IgD-negative memory B cell (primary cell): ENCODE results near the gene STEAP1. TPM values are rescaled to one million over a fixed set of nuclear protein-coding genes. Genes with fewer than 3 reads are reported as not detected.
"Not testable (repeated sequence)": the region's sequence is repeated elsewhere in the genome, so short reads cannot be mapped to it uniquely, and the experiment has no call there.

Experiments
- H3K27ac Mint-ChIP-seq, 3 donors: one replicate each; pipeline ENCODE4 v1.8.0; 2020 to 2022; ENCODE audit warnings: mild to moderate bottlenecking in 3 of 3, mixed read lengths in 3 of 3, moderate library complexity in 1 of 3
- H3K27me3 Mint-ChIP-seq: one replicate; pipeline ENCODE4 v1.8.0; 2021; ENCODE audit warnings: mixed read lengths
- H3K36me3 Mint-ChIP-seq: one replicate; pipeline ENCODE4 v1.8.0; 2020; ENCODE audit warnings: mild to moderate bottlenecking, mixed read lengths
- H3K4me1 Mint-ChIP-seq, 3 donors: one replicate each; pipeline ENCODE4 v1.8.0; 2020 to 2022; ENCODE audit warnings: mixed read lengths in 3 of 3, mild to moderate bottlenecking in 1 of 3
- H3K4me3 Mint-ChIP-seq, 4 donors: one replicate each; pipeline ENCODE4 v1.8.0; 2020 to 2022; ENCODE audit warnings: mild to moderate bottlenecking in 4 of 4, mixed read lengths in 4 of 4, moderate library complexity in 3 of 4
- H3K9me3 Mint-ChIP-seq, 3 donors: one replicate each; pipeline ENCODE4 v1.8.0; 2020 to 2021; ENCODE audit warnings: mixed read lengths in 3 of 3, mild to moderate bottlenecking in 1 of 3
- polyA plus RNA-seq: library from polyadenylated mRNA; unstranded; fragments of 300-500 nt; fragmentation: Illumina TruSeq; gene quantifications from one replicate; pipeline ENCODE4 v1.2.3, GENCODE V29; 2021

Gene STEAP1
- polyA plus RNA-seq, 1 donor from 2014 or later = not detected

DNA sequence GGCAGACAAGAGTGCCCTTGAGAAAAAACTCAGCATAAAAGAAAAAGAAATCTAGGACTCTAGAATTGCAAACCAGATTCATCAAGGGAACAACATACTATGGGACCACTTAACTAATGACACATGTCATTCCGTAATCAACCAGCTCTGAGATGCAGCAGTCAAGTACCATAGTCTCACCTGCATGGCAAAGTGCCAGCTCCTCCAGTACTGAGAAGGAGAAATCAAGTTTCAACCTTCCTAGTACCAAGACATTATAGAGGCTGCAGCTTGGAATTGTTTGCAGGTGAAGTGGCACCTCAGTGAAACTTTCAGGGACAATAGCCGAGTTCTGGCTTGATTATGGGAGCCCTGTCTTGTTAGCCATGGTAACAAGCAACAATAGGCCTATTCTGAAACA lies 11.5 kb downstream of the STEAP1 start:
- Mint-ChIP-seq H3K27ac (no peak overlapping the region), H3K27me3 (peaks cover 12% of the 10 kb centered on the region), H3K9me3 (peaks cover 0 to 4% (median 0%) of the 10 kb centered on the region in 3 donors), H3K36me3 (no peaks in the 10 kb centered on the region), H3K4me3 (no peak overlapping the region), H3K4me1 (no peaks in the 10 kb centered on the region)

DNA sequence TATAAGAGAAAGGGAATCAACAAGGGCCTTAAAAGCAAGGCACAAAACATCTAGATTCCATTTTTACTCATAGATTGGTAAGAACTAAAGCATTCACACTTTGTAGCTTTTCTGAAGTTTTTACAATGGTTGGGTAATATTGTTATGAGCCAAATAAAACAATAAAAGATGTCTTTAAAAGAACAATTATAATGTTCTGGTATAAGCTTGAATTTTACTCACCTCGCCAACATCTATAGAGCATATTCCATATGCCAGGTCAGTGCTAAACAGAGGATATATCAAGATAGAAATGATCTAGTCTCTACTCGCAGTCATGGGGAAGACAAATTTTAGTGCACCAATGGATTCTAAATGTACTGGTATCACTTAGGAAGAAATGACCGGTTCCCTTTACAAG lies 11.9 kb downstream of the STEAP1 start:
- H3K36me3 Mint-ChIP-seq = no peaks in the 10 kb centered on the region
- H3K9me3 Mint-ChIP-seq = peaks cover 0 to 4% (median 3%) of the 10 kb centered on the region in 3 donors
- no peak overlapping the region for H3K27ac Mint-ChIP-seq
- H3K4me3 Mint-ChIP-seq = no peak overlapping the region
- peaks cover 13% of the 10 kb centered on the region for H3K27me3 Mint-ChIP-seq
- no peaks in the 10 kb centered on the region for H3K4me1 Mint-ChIP-seq

DNA sequence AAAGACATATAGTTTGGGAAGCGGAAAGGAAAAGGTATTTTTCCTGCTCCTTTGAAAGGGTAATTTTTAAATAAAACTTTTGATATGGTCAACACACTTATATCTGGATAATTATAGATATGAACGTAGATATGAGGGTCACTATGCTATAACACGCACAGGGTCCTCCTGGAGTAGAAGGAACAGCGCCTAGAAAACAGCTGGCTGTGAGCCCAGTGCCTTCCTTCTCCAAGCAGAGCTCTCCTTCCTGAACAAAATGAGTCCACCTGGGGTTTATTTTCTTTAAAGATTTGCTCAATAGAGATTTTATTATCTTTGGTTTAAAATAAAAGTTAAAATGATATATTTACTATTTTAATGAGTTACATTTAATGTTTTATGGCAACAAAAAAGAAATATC lies 13.1 kb downstream of the STEAP1 start:
- Mint-ChIP-seq H3K4me3 (no peak overlapping the region), H3K4me1 (no peaks in the 10 kb centered on the region), H3K36me3 (no peaks in the 10 kb centered on the region), H3K9me3 (peaks cover 0 to 4% (median 3%) of the 10 kb centered on the region in 3 donors), H3K27ac (no peak overlapping the region), H3K27me3 (peaks cover 15% of the 10 kb centered on the region)

DNA sequence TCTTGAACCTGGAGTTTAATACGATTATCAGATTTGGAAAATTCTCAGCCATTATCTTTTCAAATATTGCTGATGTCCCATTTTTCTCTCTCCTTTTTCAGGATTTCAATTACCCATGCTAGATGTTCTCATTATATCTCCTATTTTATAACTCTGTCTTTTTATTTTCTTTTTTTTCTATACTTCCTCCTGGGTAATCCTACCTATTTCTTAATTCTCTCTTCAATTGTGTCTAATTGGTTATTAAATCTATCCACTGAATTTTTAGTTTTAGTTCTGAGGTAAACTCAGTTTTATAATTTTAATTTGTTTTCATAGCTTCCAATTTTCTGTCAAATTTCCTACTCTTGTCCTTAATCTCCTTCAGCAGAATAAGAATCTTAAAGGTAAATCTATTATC lies 15.6 kb downstream of the STEAP1 start:
- no peak overlapping the region for H3K27ac Mint-ChIP-seq
- peaks cover 8% of the 10 kb centered on the region for H3K27me3 Mint-ChIP-seq
- peaks cover 0 to 6% (median 6%) of the 10 kb centered on the region in 3 donors for H3K4me1 Mint-ChIP-seq
- no peak overlapping the region for H3K4me3 Mint-ChIP-seq
- H3K36me3 Mint-ChIP-seq = peaks cover 2% of the 10 kb centered on the region
- H3K9me3 Mint-ChIP-seq = peaks cover 0 to 4% (median 3%) of the 10 kb centered on the region in 3 donors

DNA sequence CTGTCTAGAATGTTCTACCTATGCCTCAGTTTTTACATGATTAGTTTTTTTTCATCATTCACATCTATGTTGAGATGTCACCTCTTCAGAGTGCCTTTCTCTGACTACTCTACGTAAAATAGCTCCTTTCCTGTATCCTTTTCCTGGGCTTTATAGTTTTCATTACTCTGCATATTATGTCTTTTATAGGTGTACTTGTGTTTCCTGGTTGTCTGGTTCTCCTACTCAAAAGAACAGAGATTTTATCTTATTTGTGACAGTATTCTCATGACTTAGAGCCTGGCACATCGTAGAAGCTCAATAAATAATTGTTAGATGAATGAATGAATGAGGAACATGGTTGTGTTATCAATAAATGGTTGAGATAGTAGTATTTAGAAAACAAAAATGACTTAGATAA lies 17.9 kb downstream of the STEAP1 start:
- H3K36me3 Mint-ChIP-seq = peaks cover 2% of the 10 kb centered on the region
- peaks cover 0 to 6% (median 6%) of the 10 kb centered on the region in 3 donors for H3K4me1 Mint-ChIP-seq
- no peak overlapping the region for H3K4me3 Mint-ChIP-seq
- no peak overlapping the region for H3K27ac Mint-ChIP-seq
- H3K9me3 Mint-ChIP-seq = peaks cover 0 to 4% (median 4%) of the 10 kb centered on the region in 3 donors
- H3K27me3 Mint-ChIP-seq = peaks cover 6% of the 10 kb centered on the region

DNA sequence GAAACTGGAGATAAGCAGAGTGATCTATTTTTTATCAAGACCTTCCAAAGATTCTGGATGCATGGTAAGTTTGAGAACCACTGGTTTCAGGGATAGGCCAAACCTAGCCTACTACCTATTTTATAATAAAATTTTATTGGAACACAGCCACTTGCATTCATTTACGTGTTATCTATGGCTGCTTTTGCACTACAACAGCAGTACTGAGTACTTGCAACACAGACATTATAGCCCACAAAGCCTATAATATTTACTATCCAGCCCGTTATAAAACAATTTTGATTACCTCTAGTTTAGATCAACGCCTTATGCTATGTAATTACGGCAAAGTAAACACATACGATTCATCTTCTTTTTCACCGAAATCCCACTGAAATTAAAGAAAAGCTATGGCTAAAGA lies 18.4 kb downstream of the STEAP1 start:
- Mint-ChIP-seq H3K4me3 (no peak overlapping the region), H3K27me3 (peaks cover 6% of the 10 kb centered on the region), H3K36me3 (peaks cover 2% of the 10 kb centered on the region), H3K4me1 (peaks cover 0 to 6% (median 6%) of the 10 kb centered on the region in 3 donors), H3K9me3 (peaks cover 0 to 4% (median 4%) of the 10 kb centered on the region in 3 donors), H3K27ac (no peak overlapping the region)

DNA sequence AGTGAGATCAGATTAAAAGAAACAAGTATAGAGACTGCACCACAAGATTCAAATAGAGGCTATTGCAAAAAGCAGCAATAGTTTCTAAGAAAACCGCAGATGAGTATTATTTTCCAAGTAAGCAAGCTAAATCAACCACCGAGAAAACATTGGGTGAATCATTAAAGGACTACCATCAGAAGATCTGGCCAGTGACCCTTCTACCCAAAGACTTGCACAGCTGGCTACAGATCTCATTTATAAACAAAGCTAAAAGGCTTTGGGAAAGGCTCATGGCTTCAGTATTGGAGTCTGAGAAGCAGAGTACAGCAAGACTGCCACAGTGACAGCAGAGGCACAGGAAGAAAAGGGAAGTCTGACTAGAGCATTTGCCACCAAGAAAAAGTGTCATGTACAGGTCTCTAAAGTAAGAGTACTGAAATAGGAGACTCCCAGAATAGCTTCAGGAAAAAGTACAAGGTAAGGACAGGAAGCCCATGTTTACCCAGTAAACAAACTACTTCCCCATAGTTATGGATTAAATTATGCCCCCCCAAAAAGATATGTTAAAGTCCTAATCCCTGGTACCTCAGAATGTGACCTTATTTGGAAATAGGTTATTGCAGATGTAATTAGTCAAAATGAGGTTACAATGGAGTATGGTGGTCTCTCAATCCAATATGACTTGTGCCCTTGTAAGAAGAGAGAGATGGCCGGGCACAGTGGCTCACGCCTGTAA lies 19.0 kb downstream of the STEAP1 start:
- Mint-ChIP-seq H3K27ac (no peak overlapping the region), H3K36me3 (peaks cover 2% of the 10 kb centered on the region), H3K4me3 (no peak overlapping the region), H3K27me3 (peaks cover 5% of the 10 kb centered on the region), H3K4me1 (peaks cover 0 to 6% (median 6%) of the 10 kb centered on the region in 3 donors), H3K9me3 (peaks cover 0 to 4% (median 4%) of the 10 kb centered on the region in 3 donors)

DNA sequence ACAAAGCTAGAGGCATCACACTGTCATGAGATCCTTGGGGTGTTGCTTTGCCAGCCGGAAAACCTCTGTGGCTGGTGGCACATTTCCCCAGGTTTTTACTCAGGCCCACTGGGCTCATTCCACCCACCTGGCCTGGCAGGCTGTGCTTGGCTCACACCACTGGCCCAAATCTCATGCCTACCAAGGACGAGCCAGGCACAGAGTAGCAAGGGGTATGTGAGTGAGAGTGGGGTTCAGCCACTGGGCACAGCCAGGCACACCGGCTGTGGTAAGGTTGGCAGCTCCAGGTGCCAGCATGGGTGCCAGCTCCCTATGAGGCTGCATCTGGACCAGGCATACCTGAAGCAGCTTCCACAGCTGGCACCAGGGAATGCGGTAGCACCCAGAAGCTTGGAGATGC lies 21.4 kb downstream of the STEAP1 start:
- no peak overlapping the region for H3K4me3 Mint-ChIP-seq
- peaks cover 3% of the 10 kb centered on the region for H3K27me3 Mint-ChIP-seq
- no peak overlapping the region for H3K27ac Mint-ChIP-seq
- H3K36me3 Mint-ChIP-seq = peaks cover 2% of the 10 kb centered on the region
- H3K4me1 Mint-ChIP-seq = peaks cover 8 to 20% (median 13%) of the 10 kb centered on the region in 3 donors
- H3K9me3 Mint-ChIP-seq = peaks cover 0 to 4% (median 0%) of the 10 kb centered on the region in 3 donors

DNA sequence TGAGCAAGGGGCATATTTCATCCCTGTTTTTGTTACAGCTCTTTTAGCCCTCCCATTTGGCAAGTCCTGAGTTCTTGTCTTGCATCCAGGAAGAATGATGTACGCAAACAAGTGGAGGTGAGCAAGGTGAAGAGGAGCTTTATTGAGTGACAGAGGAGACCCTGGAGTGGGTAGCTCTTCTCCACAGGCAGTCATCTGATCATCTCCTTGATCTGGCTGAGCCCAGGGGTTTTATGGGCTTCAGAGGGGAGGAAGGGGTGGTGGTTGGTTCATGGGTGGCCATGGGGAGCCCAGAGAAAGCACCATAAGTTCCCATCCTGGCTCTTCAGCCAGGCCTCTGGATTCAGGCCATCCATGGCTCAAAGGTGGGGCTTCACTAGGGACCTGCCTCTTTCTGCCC lies 21.9 kb downstream of the STEAP1 start:
- peaks cover 0 to 1% (median 0%) of the 10 kb centered on the region in 3 donors for H3K9me3 Mint-ChIP-seq
- peaks cover 2% of the 10 kb centered on the region for H3K36me3 Mint-ChIP-seq
- peaks cover 2% of the 10 kb centered on the region for H3K27me3 Mint-ChIP-seq
- H3K4me1 Mint-ChIP-seq = peaks cover 8 to 20% (median 13%) of the 10 kb centered on the region in 3 donors
- H3K4me3 Mint-ChIP-seq = no peak overlapping the region
- no peak overlapping the region for H3K27ac Mint-ChIP-seq

DNA sequence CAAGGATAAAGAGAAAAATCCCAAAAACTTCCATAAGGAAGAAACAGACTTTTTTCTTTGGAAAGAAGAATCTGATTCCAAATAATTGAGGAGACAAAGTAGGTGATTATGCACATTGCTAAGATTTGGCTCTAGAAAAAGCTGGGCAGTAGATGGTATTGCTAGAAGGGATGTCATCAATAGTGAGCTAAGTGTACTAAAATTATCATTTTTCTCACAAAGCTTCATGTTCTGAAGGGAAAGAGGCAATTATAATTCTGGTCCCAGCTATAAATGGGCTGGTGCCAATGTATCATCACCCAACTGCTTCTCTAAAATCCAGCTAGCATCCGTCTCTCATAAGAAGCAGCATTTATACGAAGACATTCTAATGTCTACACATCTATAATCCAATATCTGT lies 23.9 kb downstream of the STEAP1 start:
- peaks cover 0 to 3% (median 0%) of the 10 kb centered on the region in 3 donors for H3K9me3 Mint-ChIP-seq

DNA sequence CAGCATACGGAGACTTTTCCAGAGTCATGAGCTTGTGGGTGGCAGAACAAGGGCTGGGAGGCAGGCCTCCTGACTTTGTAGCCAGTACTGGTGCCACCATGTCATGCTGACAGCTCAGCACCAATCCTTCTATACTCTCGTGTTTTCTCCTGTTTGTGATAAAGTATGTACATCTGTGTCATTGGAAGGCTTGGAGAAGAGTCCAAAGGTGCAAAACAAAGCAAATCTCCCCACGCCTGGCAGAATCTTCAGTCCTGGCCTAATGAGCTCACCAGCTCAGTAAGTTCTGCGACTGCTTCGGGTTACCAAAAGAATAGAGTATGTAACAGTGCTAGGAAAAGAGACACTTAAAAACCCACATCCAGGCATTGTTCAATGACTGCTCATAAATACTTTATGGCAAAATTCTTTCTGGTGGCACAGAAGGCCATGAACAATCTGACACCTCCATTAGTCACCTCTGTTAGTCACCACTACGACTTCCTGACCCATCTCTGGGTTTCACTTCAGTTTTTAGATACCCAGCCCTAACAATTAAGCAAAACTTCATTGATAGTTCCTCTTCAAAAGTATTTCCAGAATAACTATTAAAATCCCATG lies 24.5 kb downstream of the STEAP1 start:
- Mint-ChIP-seq H3K36me3 (peaks cover 2% of the 10 kb centered on the region), H3K27ac (peak overlapping the region in 2 of 3 donors; percentile 13 to 67), H3K27me3 (no peaks in the 10 kb centered on the region), H3K9me3 (peaks cover 0 to 3% (median 0%) of the 10 kb centered on the region in 3 donors), H3K4me3 (no peak overlapping the region), H3K4me1 (peaks cover 7 to 14% (median 8%) of the 10 kb centered on the region in 3 donors)

More for the DNA sequence above, 23.9 kb downstream of the STEAP1 start:
- no peak overlapping the region for H3K4me3 Mint-ChIP-seq
- no peak overlapping the region for H3K27ac Mint-ChIP-seq
- no peaks in the 10 kb centered on the region for H3K27me3 Mint-ChIP-seq
- H3K36me3 Mint-ChIP-seq = peaks cover 2% of the 10 kb centered on the region
- peaks cover 7 to 16% (median 8%) of the 10 kb centered on the region in 3 donors for H3K4me1 Mint-ChIP-seq

DNA sequence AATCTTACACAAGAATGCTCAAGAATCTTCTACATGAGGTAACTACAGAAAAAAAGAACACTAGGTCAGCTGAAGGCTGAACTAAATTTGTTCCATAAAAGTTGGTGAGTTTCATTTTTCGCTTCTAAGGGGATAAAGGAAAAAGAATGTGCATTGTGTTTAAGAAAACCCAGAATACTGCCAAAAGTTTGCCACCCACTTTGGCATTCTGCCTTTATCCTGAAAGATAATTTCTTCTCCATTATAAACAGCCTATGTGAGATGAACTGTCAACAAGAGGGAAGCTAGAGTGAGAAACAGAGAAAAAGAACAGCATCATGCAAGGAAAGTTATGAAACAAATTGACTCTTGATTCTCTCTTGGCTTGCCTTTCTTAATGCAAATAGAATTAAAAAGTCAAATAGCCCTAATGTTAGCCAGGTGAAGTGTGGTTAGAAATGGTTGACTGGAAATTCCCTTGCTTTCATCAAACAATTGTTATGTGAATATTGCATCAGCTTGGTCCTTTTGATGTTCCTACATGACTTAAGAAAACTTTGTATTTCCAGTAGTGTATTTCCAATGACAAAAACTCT lies 25.8 kb downstream of the STEAP1 start:
- peak overlapping the region in 1 of 3 donors; percentile 9 for H3K27ac Mint-ChIP-seq
- no peak overlapping the region for H3K4me3 Mint-ChIP-seq
- peaks cover 0 to 3% (median 0%) of the 10 kb centered on the region in 3 donors for H3K9me3 Mint-ChIP-seq
- H3K36me3 Mint-ChIP-seq = no peaks in the 10 kb centered on the region
- peaks cover 7 to 14% (median 8%) of the 10 kb centered on the region in 3 donors for H3K4me1 Mint-ChIP-seq
- no peaks in the 10 kb centered on the region for H3K27me3 Mint-ChIP-seq

DNA sequence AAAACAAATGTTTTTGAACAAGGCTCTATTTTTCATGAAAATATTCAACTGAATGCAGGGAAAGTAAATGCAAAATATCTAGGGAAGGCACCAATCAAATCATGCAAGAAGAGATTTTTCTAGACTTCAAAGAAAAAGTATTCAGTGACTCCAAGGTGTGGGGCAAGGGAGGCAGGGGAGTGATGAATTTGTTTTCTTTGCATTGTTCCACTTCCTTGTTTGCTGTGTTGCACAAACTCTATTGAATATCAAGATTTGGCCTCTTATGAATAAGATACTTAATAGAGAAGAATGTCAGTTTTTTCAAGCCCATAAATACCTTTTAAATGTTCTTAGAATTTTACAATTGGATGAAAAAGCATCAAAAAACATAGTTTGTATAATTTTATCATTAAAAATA lies 26.4 kb downstream of the STEAP1 start:
- H3K4me1 Mint-ChIP-seq = peaks cover 7 to 14% (median 8%) of the 10 kb centered on the region in 3 donors
- no peaks in the 10 kb centered on the region for H3K27me3 Mint-ChIP-seq
- H3K4me3 Mint-ChIP-seq = no peak overlapping the region
- no peak overlapping the region for H3K27ac Mint-ChIP-seq
- H3K9me3 Mint-ChIP-seq = peaks cover 0 to 3% (median 0%) of the 10 kb centered on the region in 3 donors
- H3K36me3 Mint-ChIP-seq = no peaks in the 10 kb centered on the region

DNA sequence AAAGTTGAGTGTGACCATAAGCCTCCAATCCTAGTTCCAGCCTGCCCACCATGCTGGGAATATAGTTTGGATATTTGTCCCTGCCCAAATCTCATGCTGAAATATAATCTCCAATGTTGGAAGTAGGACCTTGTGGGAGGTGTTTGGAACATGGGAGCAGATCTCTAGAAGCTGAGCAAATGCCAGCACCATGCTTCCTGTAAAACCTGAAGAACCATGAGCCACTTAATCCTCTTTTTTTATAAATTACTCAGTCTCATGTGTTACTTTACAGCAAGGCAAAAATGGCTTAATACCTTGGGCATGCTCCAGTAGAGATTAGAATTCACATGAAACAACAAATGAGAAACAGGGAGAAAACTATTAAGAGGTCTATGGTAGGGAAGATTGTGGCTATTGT lies 27.2 kb downstream of the STEAP1 start:
- no peak overlapping the region for H3K27ac Mint-ChIP-seq

DNA sequence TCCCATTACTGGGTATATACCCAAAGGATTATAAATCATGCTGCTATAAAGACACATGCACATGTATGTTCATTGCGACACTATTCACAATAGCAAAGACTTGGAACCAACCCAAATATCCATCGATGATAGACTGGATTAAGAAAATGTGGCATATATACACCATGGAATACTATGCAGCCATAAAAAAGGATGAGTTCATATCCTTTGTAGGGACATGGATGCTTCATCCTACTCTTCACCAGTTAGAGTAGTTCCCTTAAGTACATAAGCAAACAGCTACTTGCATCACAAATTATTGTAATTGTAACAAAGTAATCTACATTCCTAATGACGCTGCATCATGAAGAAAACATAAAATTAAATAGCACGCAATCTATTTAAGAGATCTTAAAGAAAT lies 32.0 kb downstream of the STEAP1 start:
- not testable (repeated sequence) for H3K27ac Mint-ChIP-seq, H3K9me3 Mint-ChIP-seq, H3K36me3 Mint-ChIP-seq, H3K4me3 Mint-ChIP-seq, H3K27me3 Mint-ChIP-seq, H3K4me1 Mint-ChIP-seq

More for the DNA sequence above, 27.2 kb downstream of the STEAP1 start:
- Mint-ChIP-seq H3K36me3 (no peaks in the 10 kb centered on the region), H3K9me3 (peaks cover 0 to 2% (median 0%) of the 10 kb centered on the region in 3 donors), H3K4me3 (no peak overlapping the region), H3K4me1 (peaks cover 7 to 14% (median 8%) of the 10 kb centered on the region in 3 donors), H3K27me3 (no peaks in the 10 kb centered on the region)
